HG02588 (cell line): Measurements from ENCODE around the gene MARCO.

Source experiments
- ATAC-seq: cut with Tn5 transposase; IDR thresholded peaks from one replicate; pipeline ENCODE4 v1.9.1; 2021; ENCODE audit warnings: mild to moderate bottlenecking, moderate library complexity; ENCODE audit not compliant: unreplicated experiment

Gene MARCO

DNA sequence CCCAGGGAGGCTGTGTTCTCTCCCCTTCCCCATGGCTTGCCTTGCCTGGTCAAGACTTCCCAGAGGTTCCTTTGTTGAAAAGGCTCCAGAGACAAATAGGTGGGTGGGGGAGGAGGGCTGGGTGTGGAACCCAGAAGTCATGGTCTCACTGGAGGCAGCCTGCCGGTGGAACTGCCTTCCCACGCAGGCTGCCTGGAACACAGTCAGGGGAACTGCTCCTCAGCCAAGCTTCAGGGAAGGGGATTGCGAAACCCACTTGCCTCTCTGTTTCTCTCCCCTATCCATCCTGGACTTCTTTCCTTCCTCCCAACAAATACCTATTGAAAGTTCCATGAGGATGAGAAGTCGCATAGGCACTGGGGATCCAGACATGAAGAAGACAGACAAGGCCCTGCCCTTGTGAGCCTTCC, 31.6 kb downstream of the MARCO start:
- no peak for ATAC-seq

- no peak for ATAC-seq
Measured at GRCh38 chr2:118974103-118974993, 32.4 kb downstream of the MARCO start.

GRCh38 chr2:118975133-118975532, 33.1 kb downstream of the MARCO start:
- no peak for ATAC-seq

- no peak for ATAC-seq
Measured at GRCh38 chr2:118978064-118978463, 36.1 kb downstream of the MARCO start.

GRCh38 chr2:118979152-118979861, 37.3 kb downstream of the MARCO start:
- no peak for ATAC-seq

DNA sequence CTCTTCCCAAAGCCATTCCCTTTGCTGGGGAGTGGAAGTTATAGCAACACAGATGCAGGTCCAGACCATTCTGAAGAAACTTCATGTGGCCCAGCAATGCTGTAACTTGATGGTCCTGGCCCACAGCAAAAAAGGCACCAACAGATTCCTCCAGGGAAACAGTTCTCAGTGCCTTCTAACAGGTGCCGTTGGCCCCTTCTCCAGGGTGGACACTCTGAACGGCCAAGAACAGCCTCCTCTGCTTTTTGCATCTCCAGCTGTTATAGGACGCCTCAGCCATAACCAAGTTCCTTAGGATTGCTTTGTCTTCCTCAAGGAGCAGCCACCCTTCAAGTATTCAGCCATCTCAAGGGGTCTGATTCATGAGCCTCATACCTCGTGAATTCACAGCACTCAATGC, 38.0 kb downstream of the MARCO start:
- no peak for ATAC-seq

GRCh38 chr2:118980573-118980972, 38.6 kb downstream of the MARCO start:
- ATAC-seq = no peak

DNA sequence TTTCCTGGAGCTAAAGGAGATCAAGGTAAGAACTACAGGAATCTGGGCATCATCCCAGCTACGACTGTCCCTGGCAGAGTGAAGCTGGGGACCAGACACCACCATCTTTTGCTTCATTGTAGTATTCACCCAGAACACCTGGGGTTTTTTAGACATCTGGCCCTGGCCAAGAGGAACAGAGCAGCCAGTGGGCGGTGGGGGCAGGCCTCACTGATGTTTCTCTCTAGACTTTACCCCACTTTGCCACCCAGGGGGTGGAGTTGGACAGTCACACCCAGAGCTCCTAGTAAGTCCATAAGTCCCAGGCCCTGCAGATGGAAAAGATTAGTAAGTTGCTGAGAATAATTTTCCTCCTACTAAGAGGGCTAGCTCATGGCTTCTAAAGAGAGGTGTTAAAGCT, 39.6 kb downstream of the MARCO start:
- ATAC-seq = no peak

DNA sequence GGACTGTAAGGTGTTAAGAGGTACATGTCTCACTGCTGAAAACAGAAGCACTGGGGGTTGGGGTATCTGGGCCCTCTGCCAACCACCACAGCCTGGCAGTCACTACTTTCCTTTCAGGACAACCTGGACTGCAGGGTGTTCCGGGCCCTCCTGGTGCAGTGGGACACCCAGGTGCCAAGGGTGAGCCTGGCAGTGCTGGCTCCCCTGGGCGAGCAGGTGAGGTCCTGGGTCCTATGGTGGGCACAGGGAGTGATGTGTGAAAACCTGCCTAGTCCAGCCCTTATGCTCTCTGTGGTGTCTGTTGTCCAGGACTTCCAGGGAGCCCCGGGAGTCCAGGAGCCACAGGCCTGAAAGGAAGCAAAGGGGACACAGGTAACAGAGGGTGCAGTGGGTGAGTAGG, 40.0 kb downstream of the MARCO start:
- ATAC-seq = no peak

GRCh38 chr2:118983133-118983532, 41.1 kb downstream of the MARCO start:
- no peak for ATAC-seq

- ATAC-seq = no peak
Measured at GRCh38 chr2:118983915-118984314, 41.9 kb downstream of the MARCO start.

DNA sequence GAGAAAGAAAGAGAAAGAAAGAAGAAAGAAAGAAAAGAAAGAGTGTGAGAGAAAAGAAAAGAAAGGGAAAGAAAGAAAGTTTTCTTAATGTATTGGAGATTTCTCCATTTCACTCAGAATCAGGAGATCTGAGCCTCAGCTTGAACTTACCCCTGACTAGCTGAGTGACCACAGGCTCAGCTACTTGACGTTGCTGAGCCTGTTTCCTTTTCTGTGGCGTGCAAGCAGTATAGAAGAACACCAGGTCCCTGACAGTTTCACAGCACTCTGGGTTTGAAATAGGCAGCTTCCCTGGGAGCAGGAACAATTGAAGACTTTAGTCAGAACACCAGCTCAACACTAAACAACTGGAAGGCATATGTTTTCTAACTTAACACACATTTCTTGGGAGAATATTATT, 44.7 kb downstream of the MARCO start:
- peak; percentile 52 for ATAC-seq

GRCh38 chr2:118987886-118988285, 45.9 kb downstream of the MARCO start:
- peak; percentile 44 for ATAC-seq

- ATAC-seq = no peak
Measured at GRCh38 chr2:118988706-118989105, 46.7 kb downstream of the MARCO start.

- ATAC-seq = peak; percentile 69
Measured at GRCh38 chr2:118989481-118989880, 47.5 kb downstream of the MARCO start.

DNA sequence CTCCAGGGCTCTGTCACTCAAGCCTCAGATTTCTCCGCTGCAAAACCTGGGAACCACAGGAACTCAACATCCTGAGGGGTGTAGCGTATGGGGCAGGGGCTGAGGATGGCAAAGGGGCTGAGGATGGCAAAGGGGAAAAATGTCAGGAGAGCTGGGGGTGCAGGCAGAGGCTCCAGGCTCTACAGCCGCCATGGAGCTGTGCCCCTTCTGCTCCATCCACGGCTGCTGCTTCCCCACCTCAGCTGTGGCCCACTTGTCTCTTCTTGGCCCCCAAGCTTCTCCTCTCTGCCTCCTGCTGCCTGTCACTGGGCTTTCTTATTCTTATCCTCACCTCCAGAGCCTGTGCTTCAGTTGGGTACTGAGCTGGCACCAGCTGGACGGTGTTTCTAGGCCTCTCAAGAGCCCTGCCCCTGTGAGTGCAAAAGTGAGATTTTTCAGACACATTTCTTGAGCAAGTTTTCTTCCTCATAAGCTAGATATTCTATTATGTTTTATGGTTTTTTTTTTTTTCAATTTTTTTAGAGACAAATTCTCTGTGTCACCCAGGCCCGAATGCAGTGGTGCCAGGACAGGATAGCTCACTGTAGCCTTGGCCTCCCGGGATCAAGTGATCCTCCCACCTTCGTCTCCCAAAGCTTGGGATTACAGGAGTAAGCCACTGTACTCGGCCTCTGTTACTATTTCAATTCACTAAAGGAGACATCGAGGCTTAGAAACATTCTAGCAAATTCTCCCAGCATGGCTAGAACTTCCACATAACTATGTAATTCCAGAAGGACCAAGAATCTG, 49.0 kb downstream of the MARCO start:
- ATAC-seq = no peak

GRCh38 chr2:118991554-118991953, 49.6 kb downstream of the MARCO start:
- no peak for ATAC-seq

- ATAC-seq = no peak
Measured at GRCh38 chr2:118992740-118993391, 50.9 kb downstream of the MARCO start.

DNA sequence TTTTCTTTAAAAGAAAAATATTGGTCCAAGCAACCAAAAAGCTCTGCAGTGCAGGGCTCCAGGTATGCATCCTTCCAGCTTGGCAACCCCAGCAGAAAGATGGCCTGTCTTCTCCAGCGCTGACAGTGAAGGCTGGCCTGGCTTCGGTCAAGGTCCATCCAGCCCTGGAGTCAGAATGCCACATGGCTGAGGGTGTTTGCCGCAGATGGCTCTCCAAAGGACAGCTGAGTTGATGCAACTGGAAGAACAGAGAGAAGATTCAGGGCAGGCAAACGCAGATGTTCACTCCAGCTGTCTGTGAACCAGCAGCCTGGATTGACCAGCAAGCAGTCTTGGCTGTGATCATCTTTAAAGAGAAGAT, 51.4 kb downstream of the MARCO start:
- ATAC-seq = no peak

DNA sequence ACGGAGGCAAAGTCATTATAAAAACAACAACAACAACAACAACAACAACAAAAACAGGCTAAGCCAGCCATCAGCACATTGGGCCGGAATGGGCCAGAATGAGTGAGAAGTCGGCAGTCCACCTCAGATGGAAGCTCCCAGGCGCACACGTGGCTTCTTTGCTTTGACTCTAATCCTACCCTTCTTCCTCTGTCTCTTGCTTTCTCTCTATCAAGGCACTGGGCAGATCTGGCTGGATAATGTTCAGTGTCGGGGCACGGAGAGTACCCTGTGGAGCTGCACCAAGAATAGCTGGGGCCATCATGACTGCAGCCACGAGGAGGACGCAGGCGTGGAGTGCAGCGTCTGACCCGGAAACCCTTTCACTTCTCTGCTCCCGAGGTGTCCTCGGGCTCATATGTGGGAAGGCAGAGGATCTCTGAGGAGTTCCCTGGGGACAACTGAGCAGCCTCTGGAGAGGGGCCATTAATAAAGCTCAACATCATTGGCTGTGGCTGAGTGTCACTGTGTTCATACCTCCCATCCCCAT, 52.2 kb downstream of the MARCO start:
- ATAC-seq = no peak

GRCh38 chr2:118994778-118995177, 52.8 kb downstream of the MARCO start:
- no peak for ATAC-seq
